B cell (primary cell): ENCODE data around the gene ICOS.

Source experiments
- EZH2 ChIP-seq: IDR thresholded peaks from 2 replicates; pipeline ENCODE4 v1.6.1; 2012; ENCODE audit warnings: borderline replicate concordance, low read depth, mild to moderate bottlenecking, moderate library complexity, low read length; ENCODE audit not compliant: insufficient read depth, poor library complexity, severe bottlenecking
- TF ChIP-seq, protein P1 (sequence below): fragments of 200-600 bp; IDR thresholded peaks from one replicate; pipeline ENCODE4 v1.8.0; 2022; ENCODE audit warnings: antibody characterized with exemption, mild to moderate bottlenecking

DNA sequence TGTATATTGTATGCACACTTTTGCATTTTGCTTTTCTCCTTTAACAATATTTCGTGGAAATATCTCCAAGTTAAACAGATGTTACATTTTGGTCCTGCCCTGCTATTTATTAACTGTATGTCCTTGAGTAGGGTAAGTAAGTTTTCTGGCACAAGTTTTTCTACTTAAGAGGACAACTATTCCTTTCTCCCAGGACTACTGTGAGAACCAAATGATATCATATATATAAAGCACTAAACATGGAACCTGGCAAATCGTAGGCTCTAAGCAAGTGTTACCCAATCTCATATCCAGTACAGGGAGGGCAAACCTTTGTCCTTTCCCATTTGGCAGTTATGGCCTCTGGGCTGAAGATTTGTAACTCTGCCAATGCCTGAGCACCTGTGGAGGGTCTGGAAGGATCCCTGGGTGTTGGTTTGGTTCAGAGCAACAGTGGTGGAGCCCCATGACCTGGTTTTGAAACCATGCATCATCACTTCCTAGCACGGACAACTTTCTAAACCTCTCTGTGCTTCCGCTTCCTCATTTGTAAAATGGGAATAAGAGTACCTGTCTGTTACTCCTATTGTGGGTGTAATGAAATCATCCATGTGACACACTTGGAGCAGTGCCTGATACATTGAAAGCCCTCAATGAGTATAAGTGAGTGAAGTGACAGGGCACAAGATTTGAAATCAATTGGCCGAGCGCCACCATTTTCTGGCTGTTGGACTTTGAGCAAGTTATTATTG lies 28.3 kb upstream of the ICOS start:
- TF ChIP-seq, protein P1, sequence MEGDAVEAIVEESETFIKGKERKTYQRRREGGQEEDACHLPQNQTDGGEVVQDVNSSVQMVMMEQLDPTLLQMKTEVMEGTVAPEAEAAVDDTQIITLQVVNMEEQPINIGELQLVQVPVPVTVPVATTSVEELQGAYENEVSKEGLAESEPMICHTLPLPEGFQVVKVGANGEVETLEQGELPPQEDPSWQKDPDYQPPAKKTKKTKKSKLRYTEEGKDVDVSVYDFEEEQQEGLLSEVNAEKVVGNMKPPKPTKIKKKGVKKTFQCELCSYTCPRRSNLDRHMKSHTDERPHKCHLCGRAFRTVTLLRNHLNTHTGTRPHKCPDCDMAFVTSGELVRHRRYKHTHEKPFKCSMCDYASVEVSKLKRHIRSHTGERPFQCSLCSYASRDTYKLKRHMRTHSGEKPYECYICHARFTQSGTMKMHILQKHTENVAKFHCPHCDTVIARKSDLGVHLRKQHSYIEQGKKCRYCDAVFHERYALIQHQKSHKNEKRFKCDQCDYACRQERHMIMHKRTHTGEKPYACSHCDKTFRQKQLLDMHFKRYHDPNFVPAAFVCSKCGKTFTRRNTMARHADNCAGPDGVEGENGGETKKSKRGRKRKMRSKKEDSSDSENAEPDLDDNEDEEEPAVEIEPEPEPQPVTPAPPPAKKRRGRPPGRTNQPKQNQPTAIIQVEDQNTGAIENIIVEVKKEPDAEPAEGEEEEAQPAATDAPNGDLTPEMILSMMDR = no peak
- TF ChIP-seq EZH2 = no peak
